Stomach (tissue), 9 donors: Measurements from ENCODE around the gene RAB3B. TPM values are rescaled to one million over a fixed set of nuclear protein-coding genes. Genes with fewer than 3 reads are reported as not detected.

ENCODE experiments used
- DNase-seq, 2 donors: peaks; one replicate each; pipeline versions ENCODE4 v3.0.0 to v3.0.0-alpha.2; 2013 to 2019
- H3K27ac ChIP-seq, 5 donors: fragments of 200-600 bp in 4 of 5; sonication (generic) in 4 of 5; one replicate each; pipeline ENCODE4 v1.5.1; 2013 to 2019; ENCODE audit warnings: mild to moderate bottlenecking in 1 of 5, moderate library complexity in 1 of 5
- H3K27me3 ChIP-seq, 3 donors: fragments of 200-600 bp; sonication (generic); one replicate each; pipeline ENCODE4 v1.5.1; 2017 to 2019; ENCODE audit warnings: mixed run types in 1 of 3
- H3K36me3 ChIP-seq, 4 donors: fragments of 200-600 bp; sonication (generic); 1 replicate in 3 of 4; 2 replicates in 1 of 4; pipeline ENCODE4 v1.5.1; 2016 to 2019
- H3K4me1 ChIP-seq, 4 donors: fragments of 200-600 bp; sonication (generic); one replicate each; pipeline ENCODE4 v1.5.1; 2016 to 2019
- H3K4me3 ChIP-seq, 4 donors: fragments of 200-600 bp; sonication (generic) in 3 of 4; one replicate each; pipeline ENCODE4 v1.5.1; 2016 to 2019; ENCODE audit warnings: mild to moderate bottlenecking in 1 of 4
- H3K9me3 ChIP-seq, 4 donors: fragments of 200-600 bp; sonication (generic); one replicate each; pipeline ENCODE4 v1.5.1; 2016 to 2019
- EP300 ChIP-seq: sonication (generic); formaldehyde crosslinking; IDR thresholded peaks from one replicate; pipeline ENCODE4 v1.6.1; 2017; ENCODE audit warnings: antibody characterized with exemption
- POLR2A ChIP-seq, 4 donors: fragments of 450-650 bp; IDR thresholded peaks; one replicate each; pipeline ENCODE4 v1.6.1; 2016; ENCODE audit warnings: antibody characterized with exemption in 4 of 4, control low read depth in 2 of 4, mild to moderate bottlenecking in 1 of 4, moderate library complexity in 1 of 4
- POLR2AphosphoS5 ChIP-seq, 3 donors: sonication (generic); formaldehyde crosslinking; IDR thresholded peaks; one replicate each; pipeline ENCODE4 v1.6.1; 2016; ENCODE audit warnings: antibody characterized with exemption in 3 of 3
- WGBS, 5 donors: extraction: QIAGEN DNeasy Blood & Tissue Kit in 3 of 5; methylation state at CpG; one replicate each; pipeline versions ENCODE4 v1.1.5 to v1.1.7; 2013 to 2018; 5-methylcytosine and 5-hydroxymethylcytosine counted together
- intact Hi-C: fragments of 100-400 bp; cut with DNase I; formaldehyde crosslinking; loops from one replicate; pipeline ENCODE4 v1.15.1; 2023; ENCODE audit warnings: low total_unique reads
- polyA plus RNA-seq, 3 donors: library from polyadenylated mRNA; stranded (reverse); fragments of 200-250 nt; gene quantifications; one replicate each; pipeline ENCODE4 v1.2.3, GENCODE V29; 2013
- total RNA-seq, 5 donors: library from RNA; depleted of rRNA; stranded (reverse); fragments of >200 nt; gene quantifications; one replicate each; pipeline versions ENCODE4 v1.1.0 to v1.2.3, GENCODE V29; 2014 to 2016
- TF ChIP-seq, protein P1 (sequence below), 7 experiments: fragments of 450-650 bp in 4 of 7; fragments of 200-600 bp in 3 of 7; sonication (generic) in 3 of 7; IDR thresholded peaks; one replicate each; pipeline ENCODE4 v1.5.1; 2016 to 2019; ENCODE audit warnings: antibody characterized with exemption in 7 of 7, control low read depth in 2 of 7, mild to moderate bottlenecking in 1 of 7
- donor health status: healthy with polysubstance abuse.
- donor health status: Bipolar disorder and iron deficiency.
- donor health status: healthy.

The RAB3B gene
- total and polyA plus RNA-seq, 8 donors, result under 0.01 to 2.2 (median 0.14) TPM; not detected in 1

GRCh38 chr1:51961954-51962353 lies 28.5 kb downstream of the RAB3B start:
- no peak for DNase-seq
- no peak overlapping the region for H3K27ac ChIP-seq
- no peak for TF ChIP-seq EP300
- TF ChIP-seq, protein P1, sequence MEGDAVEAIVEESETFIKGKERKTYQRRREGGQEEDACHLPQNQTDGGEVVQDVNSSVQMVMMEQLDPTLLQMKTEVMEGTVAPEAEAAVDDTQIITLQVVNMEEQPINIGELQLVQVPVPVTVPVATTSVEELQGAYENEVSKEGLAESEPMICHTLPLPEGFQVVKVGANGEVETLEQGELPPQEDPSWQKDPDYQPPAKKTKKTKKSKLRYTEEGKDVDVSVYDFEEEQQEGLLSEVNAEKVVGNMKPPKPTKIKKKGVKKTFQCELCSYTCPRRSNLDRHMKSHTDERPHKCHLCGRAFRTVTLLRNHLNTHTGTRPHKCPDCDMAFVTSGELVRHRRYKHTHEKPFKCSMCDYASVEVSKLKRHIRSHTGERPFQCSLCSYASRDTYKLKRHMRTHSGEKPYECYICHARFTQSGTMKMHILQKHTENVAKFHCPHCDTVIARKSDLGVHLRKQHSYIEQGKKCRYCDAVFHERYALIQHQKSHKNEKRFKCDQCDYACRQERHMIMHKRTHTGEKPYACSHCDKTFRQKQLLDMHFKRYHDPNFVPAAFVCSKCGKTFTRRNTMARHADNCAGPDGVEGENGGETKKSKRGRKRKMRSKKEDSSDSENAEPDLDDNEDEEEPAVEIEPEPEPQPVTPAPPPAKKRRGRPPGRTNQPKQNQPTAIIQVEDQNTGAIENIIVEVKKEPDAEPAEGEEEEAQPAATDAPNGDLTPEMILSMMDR (IDR thresholded peaks at IDR 0.05), result no peak
- TF ChIP-seq POLR2AphosphoS5 (IDR thresholded peaks at IDR 0.05), result no peak
- no peak for TF ChIP-seq POLR2A (IDR thresholded peaks at IDR 0.05)
- H3K9me3 ChIP-seq, result no peaks in the 10 kb centered on the region
- H3K27me3 ChIP-seq, result peaks cover 0 to 31% (median 8%) of the 10 kb centered on the region in 3 donors
- 78 to 94% (median 92%) methylated on average over 2 of the region's 2 CpGs for WGBS, 5 donors
- no peaks in the 10 kb centered on the region for H3K36me3 ChIP-seq
- H3K4me3 ChIP-seq, result no peak overlapping the region
- intact Hi-C loops, result no loop called here
- no peaks in the 10 kb centered on the region for H3K4me1 ChIP-seq

DNA sequence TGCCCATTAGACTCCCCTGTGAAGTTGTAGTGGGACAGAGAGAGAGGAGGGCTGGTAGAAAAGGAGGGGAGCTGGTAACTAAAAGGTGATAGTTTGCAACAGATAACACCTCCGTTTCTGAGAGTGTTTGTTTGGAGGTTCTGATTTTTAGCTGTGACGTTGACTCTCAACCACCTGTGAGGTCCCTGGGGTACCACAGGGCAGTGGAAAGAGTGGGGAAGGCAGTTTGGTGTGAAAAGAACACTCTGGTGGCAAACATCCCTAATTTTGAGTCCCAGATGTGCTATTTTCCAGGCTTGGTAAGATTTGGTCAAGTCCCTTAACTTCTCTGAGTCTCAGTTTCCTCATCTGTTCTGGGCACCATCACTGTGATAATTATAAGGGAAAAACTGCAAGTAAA lies 29.3 kb downstream of the RAB3B start:
- no peaks in the 10 kb centered on the region for H3K9me3 ChIP-seq
- TF ChIP-seq, protein P1 (IDR thresholded peaks at IDR 0.05), result no peak
- TF ChIP-seq EP300, result no peak
- no peak for TF ChIP-seq POLR2A (IDR thresholded peaks at IDR 0.05)
- no peak for TF ChIP-seq POLR2AphosphoS5 (IDR thresholded peaks at IDR 0.05)
- H3K4me1 ChIP-seq, result no peaks in the 10 kb centered on the region
- DNase-seq, result no peak
- no peaks in the 10 kb centered on the region for H3K36me3 ChIP-seq
- H3K4me3 ChIP-seq, result no peak overlapping the region
- intact Hi-C loops, result no loop called here
- peaks cover 0 to 31% (median 8%) of the 10 kb centered on the region in 3 donors for H3K27me3 ChIP-seq
- H3K27ac ChIP-seq, result no peak overlapping the region
- 21 to 41% (median 25%) methylated on average over 2 of the region's 2 CpGs for WGBS, 5 donors

DNA sequence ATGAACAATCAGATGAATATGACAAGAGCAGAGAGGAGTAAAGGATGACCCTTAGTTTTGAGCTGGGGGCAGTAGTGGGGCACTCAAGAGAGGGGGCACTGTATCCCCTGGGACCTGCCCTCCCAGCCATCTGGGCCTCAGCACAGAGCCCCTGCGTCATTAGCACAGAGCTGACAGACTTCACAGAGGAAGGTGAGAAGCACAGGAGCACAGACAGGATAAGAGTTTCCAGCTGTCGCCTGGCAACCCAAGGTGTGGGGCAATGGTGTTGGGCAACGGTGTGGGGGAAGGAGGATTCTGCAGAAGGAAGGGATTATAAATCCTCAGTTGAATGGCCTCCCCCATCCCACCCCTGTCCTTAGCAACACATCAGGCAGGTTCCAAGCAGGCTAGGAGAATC lies 30.2 kb downstream of the RAB3B start:
- intact Hi-C loops, result no loop called here
- TF ChIP-seq EP300 (no peak), POLR2AphosphoS5 (IDR thresholded peaks at IDR 0.05) (no peak), POLR2A (IDR thresholded peaks at IDR 0.05) (no peak)
- TF ChIP-seq, protein P1 (IDR thresholded peaks at IDR 0.05), result no peak
- Histone ChIP-seq H3K27me3 (peaks cover 0 to 25% (median 8%) of the 10 kb centered on the region in 3 donors), H3K4me3 (no peak overlapping the region), H3K9me3 (no peaks in the 10 kb centered on the region), H3K36me3 (no peaks in the 10 kb centered on the region), H3K27ac (no peak overlapping the region), H3K4me1 (no peaks in the 10 kb centered on the region)
- peak in 1 of 2 donors; percentile 59 for DNase-seq
- WGBS, 5 donors, result 37 to 48% (median 43%) methylated on average over 3 of the region's 3 CpGs

- no peak overlapping the region for H3K4me3 ChIP-seq
- 92 to 97% (median 96%) methylated on average over 3 of the region's 3 CpGs for WGBS, 5 donors
- intact Hi-C loops, result no loop called here
- DNase-seq, result no peak
- H3K4me1 ChIP-seq, result no peaks in the 10 kb centered on the region
- no peak overlapping the region for H3K27ac ChIP-seq
- TF ChIP-seq POLR2AphosphoS5 (IDR thresholded peaks at IDR 0.05), result no peak
- TF ChIP-seq POLR2A (IDR thresholded peaks at IDR 0.05), result no peak
- TF ChIP-seq EP300, result no peak
- TF ChIP-seq, protein P1 (IDR thresholded peaks at IDR 0.05), result no peak
- peaks cover 0 to 21% (median 8%) of the 10 kb centered on the region in 3 donors for H3K27me3 ChIP-seq
- H3K36me3 ChIP-seq, result no peaks in the 10 kb centered on the region
- no peaks in the 10 kb centered on the region for H3K9me3 ChIP-seq
Measured at GRCh38 chr1:51958824-51959223, 31.7 kb downstream of the RAB3B start.
